Fibroblast of lung (primary cell): ENCODE results near the gene NFASC.

ENCODE experiments used
- CTCF ChIP-seq, 2 donors: IDR thresholded peaks in 1 of 2; conservative IDR thresholded peaks in 1 of 2; 1 replicate in 1 of 2; 2 replicates in 1 of 2; pipeline ENCODE4 v1.5.1; 2011 to 2012; ENCODE audit warnings: low read length in 2 of 2, control low read depth in 1 of 2, inconsistent platforms in 1 of 2, low read depth in 1 of 2, mild to moderate bottlenecking in 1 of 2
- EZH2 ChIP-seq: IDR thresholded peaks from 2 replicates; pipeline ENCODE4 v1.5.1; 2012; ENCODE audit warnings: low read length, control low read depth, mild to moderate bottlenecking; ENCODE audit errors: missing control alignments

DNA sequence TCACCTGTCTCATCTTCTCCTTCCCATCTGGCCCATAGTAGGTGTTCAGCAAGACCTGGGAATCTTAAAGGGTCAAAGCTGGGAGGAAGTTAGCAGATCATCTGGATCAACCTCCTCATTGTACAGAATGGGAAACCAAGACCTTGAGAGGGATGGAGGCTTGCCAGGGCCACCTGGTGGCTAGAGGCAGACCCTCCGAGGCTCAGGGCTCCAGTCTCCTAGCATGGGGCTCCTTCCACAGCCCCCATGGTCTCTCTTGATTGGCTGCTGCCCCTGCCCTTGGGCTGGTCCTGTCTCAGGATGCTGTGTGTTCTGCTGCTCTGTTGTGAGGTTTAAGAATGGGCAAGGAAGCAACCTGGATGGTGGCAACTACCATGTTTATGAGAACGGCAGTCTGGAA is 103.7 kb downstream of the NFASC start:
- TF ChIP-seq CTCF (conservative IDR thresholded peaks at IDR 0.05 in 1 of 2, IDR thresholded peaks at IDR 0.05 in 1 of 2; ENCODE audit: low read depth in 1 of 2, low read length in 2 of 2) (no peak), EZH2 (no peak)
